OCI-LY3 (cell line): ENCODE data around the gene TNNC2.

Experiments used
- H2AFZ ChIP-seq: fragments of 200-600, 300-600 bp; shearing (Covaris generic); 2 replicates; pipeline ENCODE4 v1.6.0; 2014; ENCODE audit warnings: antibody characterized with exemption, low read depth, low read length
- H3K27ac ChIP-seq: fragments of 200-600, 300-600 bp; sonication (generic); 2 replicates; pipeline ENCODE4 v1.5.1; 2014; ENCODE audit warnings: mild to moderate bottlenecking, low read length, moderate library complexity, mixed read lengths
- H3K27me3 ChIP-seq: fragments of 200-600, 300-600 bp; sonication (generic); 2 replicates; pipeline ENCODE4 v1.6.1; 2014; ENCODE audit warnings: low read depth, low read length, mixed read lengths
- H3K36me3 ChIP-seq: fragments of 200-600, 300-600 bp; sonication (generic); replicated peaks from 2 replicates; pipeline ENCODE3; 2014; ENCODE audit warnings: low read depth, low read length, mixed read lengths
- H3K4me1 ChIP-seq: fragments of 300-600, 200-600 bp; sonication (generic); 2 replicates; pipeline ENCODE4 v1.6.1; 2014; ENCODE audit warnings: low read length, mixed read lengths
- H3K4me2 ChIP-seq: fragments of 200-600, 300-600 bp; sonication (generic); 2 replicates; pipeline ENCODE4 v1.6.1; 2014; ENCODE audit warnings: low read length, mixed read lengths
- H3K4me3 ChIP-seq: fragments of 300-600, 200-600 bp; sonication (generic); 2 replicates; pipeline ENCODE4 v1.5.1; 2014; ENCODE audit warnings: antibody characterized with exemption, mild to moderate bottlenecking, low read length, moderate library complexity
- H3K79me2 ChIP-seq: fragments of 300-600, 200-600 bp; shearing (Covaris generic); 2 replicates; pipeline ENCODE4 v1.6.1; 2014; ENCODE audit warnings: mild to moderate bottlenecking, low read length, mixed read lengths
- H3K9ac ChIP-seq: fragments of 300-600, 200-600 bp; shearing (Covaris generic); 2 replicates; pipeline ENCODE4 v1.6.0; 2014; ENCODE audit warnings: mild to moderate bottlenecking, low read length, moderate library complexity
- H3K9me3 ChIP-seq: fragments of 200-600, 300-600 bp; shearing (Covaris generic); 2 replicates; pipeline ENCODE4 v1.6.1; 2014; ENCODE audit warnings: low read length, mixed read lengths; ENCODE audit not compliant: insufficient read depth
- H4K20me1 ChIP-seq: fragments of 200-600, 300-600 bp; sonication (generic); 2 replicates; pipeline ENCODE4 v1.6.1; 2016; ENCODE audit warnings: low read length, mixed read lengths; ENCODE audit not compliant: insufficient read depth
- EZH2phosphoT487 ChIP-seq: fragments of 200-600 bp; shearing (Covaris generic); IDR thresholded peaks from 2 replicates; pipeline ENCODE4 v1.6.1; 2018; ENCODE audit warnings: antibody characterized with exemption, mixed run types, low read depth
- TF ChIP-seq, protein P1 (sequence below): fragments of 200-600, 300-600 bp; sonication (generic); IDR thresholded peaks from 2 replicates; pipeline ENCODE4 v1.5.1; 2014; ENCODE audit warnings: antibody characterized with exemption, low read length, low read depth

TNNC2 gene

DNA sequence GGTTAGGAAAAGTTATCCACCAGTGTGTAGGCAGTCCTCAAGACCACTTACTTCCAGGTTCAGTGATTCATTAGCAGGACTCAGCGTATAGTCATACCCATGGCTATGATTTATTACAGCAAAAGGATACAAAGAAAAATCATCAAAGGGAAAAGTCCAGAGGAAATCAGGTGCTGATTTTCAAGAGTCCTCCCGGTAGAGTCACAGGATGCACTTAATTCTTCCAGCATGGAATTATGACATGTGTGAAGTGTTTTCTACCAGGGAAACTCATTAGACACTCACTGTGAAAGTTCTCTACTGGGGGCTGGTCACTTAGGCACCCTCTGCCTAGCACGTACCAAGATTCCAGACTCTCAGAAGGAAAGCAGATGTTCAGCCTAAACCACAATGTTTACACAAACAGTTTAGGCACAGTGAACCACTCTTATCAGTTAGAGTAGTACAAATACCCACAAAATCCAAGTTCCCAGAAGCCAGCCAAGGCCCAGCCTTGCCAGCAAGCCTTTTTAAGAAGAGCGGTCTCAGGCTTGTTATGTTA lies 45.7 kb downstream of the TNNC2 start:
- Histone ChIP-seq H4K20me1 (no peaks in the 10 kb centered on the region), H3K27ac (no peak overlapping the region), H2AFZ (no peak overlapping the region), H3K9me3 (no peaks in the 10 kb centered on the region), H3K36me3 (no peaks in the 10 kb centered on the region), H3K4me2 (no peak overlapping the region), H3K79me2 (no peaks in the 10 kb centered on the region), H3K4me3 (no peak overlapping the region), H3K9ac (no peak overlapping the region), H3K4me1 (no peaks in the 10 kb centered on the region), H3K27me3 (peaks cover 16% of the 10 kb centered on the region)
- TF ChIP-seq, protein P1, sequence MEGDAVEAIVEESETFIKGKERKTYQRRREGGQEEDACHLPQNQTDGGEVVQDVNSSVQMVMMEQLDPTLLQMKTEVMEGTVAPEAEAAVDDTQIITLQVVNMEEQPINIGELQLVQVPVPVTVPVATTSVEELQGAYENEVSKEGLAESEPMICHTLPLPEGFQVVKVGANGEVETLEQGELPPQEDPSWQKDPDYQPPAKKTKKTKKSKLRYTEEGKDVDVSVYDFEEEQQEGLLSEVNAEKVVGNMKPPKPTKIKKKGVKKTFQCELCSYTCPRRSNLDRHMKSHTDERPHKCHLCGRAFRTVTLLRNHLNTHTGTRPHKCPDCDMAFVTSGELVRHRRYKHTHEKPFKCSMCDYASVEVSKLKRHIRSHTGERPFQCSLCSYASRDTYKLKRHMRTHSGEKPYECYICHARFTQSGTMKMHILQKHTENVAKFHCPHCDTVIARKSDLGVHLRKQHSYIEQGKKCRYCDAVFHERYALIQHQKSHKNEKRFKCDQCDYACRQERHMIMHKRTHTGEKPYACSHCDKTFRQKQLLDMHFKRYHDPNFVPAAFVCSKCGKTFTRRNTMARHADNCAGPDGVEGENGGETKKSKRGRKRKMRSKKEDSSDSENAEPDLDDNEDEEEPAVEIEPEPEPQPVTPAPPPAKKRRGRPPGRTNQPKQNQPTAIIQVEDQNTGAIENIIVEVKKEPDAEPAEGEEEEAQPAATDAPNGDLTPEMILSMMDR = no peak
- TF ChIP-seq EZH2phosphoT487 = no peak

- H3K4me2 ChIP-seq = no peak overlapping the region
- no peaks in the 10 kb centered on the region for H3K79me2 ChIP-seq
- no peak overlapping the region for H2AFZ ChIP-seq
- no peak overlapping the region for H3K27ac ChIP-seq
- H3K4me3 ChIP-seq = no peak overlapping the region
- H3K9ac ChIP-seq = no peak overlapping the region
- TF ChIP-seq, protein P1 = no peak
- TF ChIP-seq EZH2phosphoT487 = no peak
- no peaks in the 10 kb centered on the region for H3K36me3 ChIP-seq
- H3K4me1 ChIP-seq = no peaks in the 10 kb centered on the region
- H3K27me3 ChIP-seq = peaks cover 25% of the 10 kb centered on the region
- H4K20me1 ChIP-seq = no peaks in the 10 kb centered on the region
- no peaks in the 10 kb centered on the region for H3K9me3 ChIP-seq
Measured at GRCh38 chr20:45780159-45780558, 47.0 kb downstream of the TNNC2 start.

GRCh38 chr20:45779011-45779915 lies 47.8 kb downstream of the TNNC2 start:
- Histone ChIP-seq H3K27ac (no peak overlapping the region), H3K4me2 (no peak overlapping the region)

DNA sequence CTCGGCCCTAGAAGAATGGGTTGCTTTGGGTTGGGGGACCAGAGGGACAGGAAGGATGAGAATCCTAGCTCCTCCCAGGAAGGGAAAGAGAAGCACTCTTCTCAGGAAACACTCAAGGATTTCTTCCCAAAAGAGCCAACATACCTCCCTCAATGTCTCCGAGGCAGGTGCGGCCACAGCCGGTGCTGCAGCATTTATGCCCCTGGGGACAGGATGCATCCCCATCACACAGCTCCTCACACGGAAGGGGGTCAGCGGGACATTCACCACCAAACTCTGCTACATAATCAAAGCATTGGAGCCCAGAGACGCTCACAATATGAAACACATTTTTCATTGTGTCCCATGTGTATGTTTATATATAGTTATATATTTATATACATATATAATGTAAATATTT lies 50.2 kb downstream of the TNNC2 start:
- H3K9me3 ChIP-seq = no peaks in the 10 kb centered on the region
- no peak overlapping the region for H3K27ac ChIP-seq
- no peaks in the 10 kb centered on the region for H4K20me1 ChIP-seq
- no peaks in the 10 kb centered on the region for H3K79me2 ChIP-seq
- H3K9ac ChIP-seq = no peak overlapping the region
- no peaks in the 10 kb centered on the region for H3K4me1 ChIP-seq
- no peaks in the 10 kb centered on the region for H3K36me3 ChIP-seq
- TF ChIP-seq, protein P1 = no peak
- no peak for TF ChIP-seq EZH2phosphoT487
- H3K27me3 ChIP-seq = peaks cover 40% of the 10 kb centered on the region
- no peak overlapping the region for H3K4me3 ChIP-seq
- no peak overlapping the region for H3K4me2 ChIP-seq
- H2AFZ ChIP-seq = no peak overlapping the region

More at GRCh38 chr20:45779011-45779915, 47.8 kb downstream of the TNNC2 start:
- Histone ChIP-seq H3K9ac (no peak overlapping the region), H3K4me1 (no peaks in the 10 kb centered on the region), H4K20me1 (no peaks in the 10 kb centered on the region), H3K79me2 (no peaks in the 10 kb centered on the region), H3K36me3 (no peaks in the 10 kb centered on the region), H3K9me3 (no peaks in the 10 kb centered on the region), H2AFZ (no peak overlapping the region), H3K27me3 (peaks cover 32% of the 10 kb centered on the region), H3K4me3 (no peak overlapping the region)
- no peak for TF ChIP-seq EZH2phosphoT487
- TF ChIP-seq, protein P1 = no peak
